Measurements from ENCODE around the gene EYA2.

Gene EYA2

DNA sequence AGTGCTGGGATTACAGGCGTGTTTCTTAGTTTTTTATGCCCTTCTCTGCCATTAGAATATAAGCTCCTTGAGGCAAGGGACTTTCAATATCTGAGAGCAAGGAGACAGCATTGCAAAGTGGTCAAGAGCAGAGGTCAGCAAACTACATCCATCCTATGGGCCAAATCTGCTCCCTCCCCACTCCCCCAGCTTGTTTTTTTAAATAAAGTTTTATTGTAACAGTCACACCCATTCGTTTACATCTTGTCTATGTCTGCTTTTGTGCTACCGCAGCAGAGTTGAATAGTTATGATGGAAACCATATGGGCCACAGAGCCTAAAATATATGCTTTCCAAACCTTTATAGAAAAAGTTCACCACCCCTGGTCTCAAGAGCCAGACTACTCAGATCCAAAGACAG lies 227.9 kb downstream of the EYA2 start:
- DNase-seq = no peak

- no peak for DNase-seq
Observed at GRCh38 chr20:47124181-47124717, 229.6 kb downstream of the EYA2 start.

GRCh38 chr20:47125508-47125757 lies 230.8 kb downstream of the EYA2 start:
- DNase-seq = no peak

DNA sequence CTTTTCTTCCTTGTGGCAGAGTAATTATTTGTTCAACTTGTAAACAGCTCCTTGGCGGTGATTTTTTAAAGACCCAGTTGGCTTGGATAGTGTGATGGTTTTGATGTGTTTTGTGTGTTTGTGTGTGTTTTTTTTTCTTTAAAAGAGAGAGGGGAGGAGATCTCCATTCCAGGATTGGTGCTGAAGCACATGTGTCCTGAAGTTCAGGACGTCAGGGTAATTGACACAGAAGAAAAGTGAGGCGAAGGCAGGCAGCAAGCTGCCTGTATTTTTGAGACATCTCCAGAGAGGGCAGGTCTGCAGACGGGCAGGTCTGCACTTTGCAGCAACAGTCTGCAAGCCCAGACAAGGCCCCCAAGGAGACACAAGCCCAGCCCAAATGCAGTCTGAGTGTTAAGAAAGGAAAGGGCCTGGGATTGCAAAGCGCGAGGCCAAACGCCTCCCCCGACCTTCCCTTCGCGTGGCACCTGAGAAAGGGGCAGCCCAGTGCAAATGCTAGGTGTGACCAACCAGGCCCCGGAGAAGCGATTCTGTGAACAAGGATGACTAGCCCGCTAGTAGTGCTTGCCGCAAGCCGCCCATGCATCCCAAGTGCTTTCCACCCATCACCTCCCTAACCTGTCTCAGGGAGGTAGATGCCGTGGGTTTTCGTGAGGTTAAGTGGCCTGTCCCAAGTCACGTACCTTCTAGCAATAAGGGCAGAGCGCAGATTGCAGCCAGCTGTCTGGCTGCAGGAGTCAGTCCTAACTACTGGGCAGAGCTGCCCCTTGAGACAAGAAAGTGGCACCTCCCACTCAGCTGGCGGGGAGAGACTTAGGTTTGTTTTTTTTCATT lies 231.3 kb downstream of the EYA2 start:
- peak; percentile 76 for DNase-seq

DNA sequence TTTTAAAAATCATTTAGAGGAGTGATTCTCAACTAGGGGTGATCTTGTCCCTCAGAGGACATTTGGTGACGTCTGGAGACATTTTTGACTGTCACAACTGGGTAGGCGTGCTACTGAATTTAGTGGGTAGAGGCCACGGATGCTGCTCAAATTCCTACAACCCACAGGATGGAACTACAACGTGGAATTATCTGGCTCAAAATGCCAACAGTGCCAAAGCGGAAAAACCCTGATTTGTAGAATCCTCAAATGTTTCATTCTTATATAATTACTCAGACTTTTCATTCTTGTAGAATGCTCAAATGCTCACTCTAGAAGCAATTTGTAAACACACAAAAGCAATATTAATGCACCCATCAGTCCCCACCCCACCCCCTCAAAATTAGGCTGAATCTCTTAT lies 232.1 kb downstream of the EYA2 start:
- DNase-seq = no peak

GRCh38 chr20:47127546-47127945 lies 232.9 kb downstream of the EYA2 start:
- peak; percentile 31 for DNase-seq

GRCh38 chr20:47127999-47128398 lies 233.4 kb downstream of the EYA2 start:
- DNase-seq = peak; percentile 49

DNA sequence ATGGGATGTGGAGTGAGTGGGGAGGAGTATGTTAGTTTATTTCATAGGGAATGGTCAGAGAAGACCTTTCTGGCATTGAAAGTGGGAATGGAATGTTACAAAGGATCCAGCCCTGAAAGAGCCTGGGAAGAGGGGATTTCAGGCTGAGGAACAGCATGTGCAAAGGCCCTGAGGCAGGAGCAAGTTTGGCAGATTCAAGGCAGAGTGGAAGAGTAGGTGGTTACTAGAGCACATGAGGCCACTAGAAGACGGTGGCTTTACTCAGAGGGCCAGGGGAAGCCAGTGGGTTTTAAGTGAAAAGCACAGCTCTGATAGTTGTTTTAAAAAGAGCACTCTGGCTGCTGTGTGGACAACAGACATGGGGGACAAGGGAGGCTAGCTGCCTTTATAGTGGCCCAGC lies 234.7 kb downstream of the EYA2 start:
- DNase-seq = peak; percentile 15

GRCh38 chr20:47133809-47134456 lies 239.3 kb downstream of the EYA2 start:
- DNase-seq = peak; percentile 68

- DNase-seq = peak; percentile 31
Observed at GRCh38 chr20:47136782-47137181, 242.1 kb downstream of the EYA2 start.

GRCh38 chr20:47137231-47137870 lies 242.7 kb downstream of the EYA2 start:
- DNase-seq = peak; percentile 37

- peak; percentile 63 for DNase-seq
Observed at GRCh38 chr20:47139934-47140535, 245.4 kb downstream of the EYA2 start.

- DNase-seq = no peak
Observed at GRCh38 chr20:47141350-47141921, 246.8 kb downstream of the EYA2 start.

DNA sequence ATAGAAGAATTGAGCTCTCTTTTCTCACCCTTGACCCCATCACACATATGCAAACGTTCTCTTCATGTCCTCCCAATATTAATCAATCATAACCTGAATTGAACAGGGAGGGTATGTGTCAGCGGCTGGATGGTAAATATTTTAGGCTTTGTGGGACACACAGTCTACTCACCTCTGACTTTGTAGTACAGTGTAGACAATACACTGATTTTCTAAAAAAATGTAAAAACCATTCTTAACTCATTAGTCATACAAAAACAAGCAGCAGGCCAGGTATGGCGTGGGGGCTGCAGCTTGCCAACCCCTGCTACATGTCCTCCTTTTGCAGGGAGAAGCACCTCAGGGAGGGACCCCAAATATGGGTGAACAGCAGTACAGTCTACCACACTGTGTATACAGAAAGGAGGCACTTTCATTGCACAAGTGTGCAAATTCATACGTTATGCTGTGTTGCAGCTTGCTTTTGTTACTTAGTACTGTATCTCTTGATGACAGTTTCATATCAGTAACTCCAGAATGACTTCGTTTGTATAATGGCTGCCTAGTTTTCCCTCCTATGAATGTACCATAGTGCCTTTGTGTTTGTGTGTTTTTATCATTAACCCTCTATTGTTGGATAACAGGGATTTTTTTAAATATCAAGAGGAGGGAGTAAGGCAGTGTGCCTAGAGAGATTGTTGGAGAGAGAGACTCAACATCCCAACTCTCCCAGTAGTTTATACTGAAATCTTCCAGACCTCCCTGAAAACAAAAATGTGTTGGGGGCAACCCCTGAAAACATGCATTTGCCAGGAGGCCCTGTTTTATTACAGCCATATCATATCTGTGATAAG lies 247.5 kb downstream of the EYA2 start:
- DNase-seq = peak; percentile 51

GRCh38 chr20:47142774-47143170 lies 248.1 kb downstream of the EYA2 start:
- peak; percentile 37 for DNase-seq

GRCh38 chr20:47143657-47144056 lies 249.0 kb downstream of the EYA2 start:
- DNase-seq = no peak

- no peak for DNase-seq
Observed at GRCh38 chr20:47144463-47144862, 249.8 kb downstream of the EYA2 start.

DNA sequence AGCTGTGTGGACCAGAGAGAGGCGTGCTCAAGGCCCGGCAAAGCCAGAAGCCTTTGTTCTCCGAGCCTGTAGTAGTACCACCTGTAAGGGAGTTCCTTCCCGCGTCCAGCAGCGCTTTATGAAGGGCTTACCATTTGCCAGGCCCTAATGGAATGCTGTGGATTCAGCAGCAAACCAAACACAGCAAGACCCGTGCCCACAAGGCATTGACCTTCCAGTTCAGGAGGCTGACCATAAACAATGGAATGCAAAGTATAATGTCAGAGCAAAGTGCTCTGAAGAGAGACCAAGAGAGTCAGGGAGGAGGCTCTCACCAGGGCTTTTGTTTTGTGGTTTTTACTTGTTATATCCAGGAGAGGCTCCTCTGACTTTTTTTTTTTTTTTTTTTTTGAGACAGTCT lies 252.0 kb downstream of the EYA2 start:
- DNase-seq = peak; percentile 96

GRCh38 chr20:47148059-47148458 lies 253.4 kb downstream of the EYA2 start:
- no peak for DNase-seq

DNA sequence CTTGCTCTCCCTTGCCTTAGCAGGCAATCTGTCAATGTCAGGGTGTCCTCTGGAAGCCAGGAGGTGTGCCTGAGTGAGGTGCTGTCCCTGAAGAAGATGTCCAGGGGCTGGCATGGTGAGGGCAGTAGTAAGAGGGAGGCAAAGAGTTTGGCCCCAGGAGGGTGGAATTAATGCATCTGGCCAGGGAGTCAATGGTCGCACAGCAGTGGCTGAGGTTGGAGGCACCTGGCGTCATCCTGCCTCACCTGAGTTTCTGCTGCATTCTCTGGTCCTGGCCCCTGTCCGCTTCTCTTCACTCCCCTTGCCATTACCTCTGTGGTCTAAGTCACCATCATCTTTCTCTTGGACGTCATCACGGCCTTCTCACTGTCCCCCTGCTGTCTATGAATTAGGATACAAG lies 255.3 kb downstream of the EYA2 start:
- no peak for DNase-seq

- peak; percentile 92 for DNase-seq
Observed at GRCh38 chr20:47150403-47151152, 255.9 kb downstream of the EYA2 start.
